Caco-2 (cell line): ENCODE data around the gene FARP1. TPM values are rescaled to one million over a fixed set of nuclear protein-coding genes. Genes with fewer than 3 reads are reported as not detected.

Source experiments
- BruUV-seq: library from RNA; stranded (reverse); fragments of 400-500 nt; replicated peaks from 2 replicates; lab custom pipeline; 2021; lab: Mats Ljungman, UMichigan
- CTCF ChIA-PET: fragments of 300-600 bp; sonication (Branson Sonifier 250); formaldehyde crosslinking; loops from one replicate; lab custom pipeline; 2022; ENCODE audit warnings: antibody characterized with exemption; lab: Charles Lee
- POLR2A ChIA-PET: fragments of 300-600 bp; sonication (Branson Sonifier 250); formaldehyde crosslinking; loops from one replicate; lab custom pipeline; 2022; ENCODE audit warnings: antibody characterized with exemption; lab: Charles Lee
- DNase-seq, 2 experiments: peaks; one replicate each; pipeline versions ENCODE4 v3.0.0 to v3.0.0-alpha.2; 2020 to 2022
- H3K27me3 ChIP-seq: replicated peaks from 2 replicates; pipeline ENCODE4 v1.6.0; 2011; ENCODE audit warnings: low read length; ENCODE audit not compliant: control insufficient read depth, insufficient read depth
- H3K36me3 ChIP-seq: 2 replicates; pipeline ENCODE4 v1.5.1; 2011; ENCODE audit warnings: low read length; ENCODE audit not compliant: control insufficient read depth, insufficient read depth
- H3K4me1 ChIP-seq: fragments of 250-450 bp; sonication (Bioruptor Pico); 2 replicates; pipeline ENCODE4 v1.5.1; 2020; ENCODE audit warnings: mild to moderate bottlenecking
- H3K4me3 ChIP-seq: 2 replicates; pipeline ENCODE4 v1.5.1; 2011; ENCODE audit warnings: low read depth, mild to moderate bottlenecking, control low read depth, low read length
- H3K9me3 ChIP-seq: fragments of 250-450 bp; sonication (Bioruptor Pico); 2 replicates; pipeline ENCODE4 v1.5.1; 2020; ENCODE audit warnings: mild to moderate bottlenecking, moderate library complexity
- H3K27ac Mint-ChIP-seq: one replicate; pipeline ENCODE4 v1.8.0; 2022; ENCODE audit warnings: mixed read lengths; ENCODE audit not compliant: unreplicated experiment
- H3K27me3 Mint-ChIP-seq: one replicate; pipeline ENCODE4 v1.8.0; 2022; ENCODE audit warnings: mixed read lengths; ENCODE audit not compliant: insufficient read depth, unreplicated experiment
- H3K36me3 Mint-ChIP-seq: one replicate; pipeline ENCODE4 v1.8.0; 2022; ENCODE audit warnings: mild to moderate bottlenecking, mixed read lengths; ENCODE audit not compliant: insufficient read depth, unreplicated experiment
- H3K4me1 Mint-ChIP-seq: one replicate; pipeline ENCODE4 v1.8.0; 2022; ENCODE audit warnings: low read depth, mixed read lengths; ENCODE audit not compliant: unreplicated experiment
- H3K4me3 Mint-ChIP-seq: one replicate; pipeline ENCODE4 v1.8.0; 2022; ENCODE audit warnings: mild to moderate bottlenecking, moderate library complexity, mixed read lengths; ENCODE audit not compliant: unreplicated experiment
- H3K9me3 Mint-ChIP-seq: one replicate; pipeline ENCODE4 v1.8.0; 2022; ENCODE audit warnings: mixed read lengths; ENCODE audit not compliant: unreplicated experiment
- CTCF ChIP-seq, 2 experiments: fragments of 200-600 bp in 1 of 2; IDR thresholded peaks; 1 replicate in 1 of 2; 2 replicates in 1 of 2; pipeline versions ENCODE4 v1.5.1 to v1.8.0; 2011 to 2022; ENCODE audit warnings: antibody characterized with exemption in 1 of 2, control low read depth in 1 of 2, inconsistent platforms in 1 of 2, low read depth in 1 of 2, low read length in 1 of 2, mild to moderate bottlenecking in 1 of 2, moderate library complexity in 1 of 2; ENCODE audit not compliant: insufficient read depth in 1 of 2, severe bottlenecking in 1 of 2, unreplicated experiment in 1 of 2
- intact Hi-C: fragments of 100-400 bp; cut with micrococcal nuclease; formaldehyde crosslinking; loops from one replicate; pipeline ENCODE4 v1.10.0; 2022; ENCODE audit not compliant: unreplicated experiment
- total RNA-seq: library from RNA; stranded (reverse); gene quantifications from 2 replicates; pipeline ENCODE4 v1.2.3, GENCODE V29; 2022

The FARP1 gene
- total RNA-seq, 1 experiment from 2014 or later = 189 TPM

GRCh38 chr13:98401934-98402333, 259.0 kb downstream of the FARP1 start:
- ChIA-PET CTCF (no interaction called here), POLR2A (no interaction called here)
- BruUV-seq = no TSS peak
- H3K9me3 ChIP-seq = no peaks in the 10 kb centered on the region
- H3K4me3 Mint-ChIP-seq = no peak overlapping the region
- no peak for DNase-seq
- H3K36me3 Mint-ChIP-seq = peaks cover 46% of the 10 kb centered on the region
- no peaks in the 10 kb centered on the region for H3K9me3 Mint-ChIP-seq
- intact Hi-C loops = no loop called here
- no peaks in the 10 kb centered on the region for H3K27me3 ChIP-seq
- peaks cover 8% of the 10 kb centered on the region for H3K4me1 ChIP-seq
- no peak overlapping the region for H3K27ac Mint-ChIP-seq
- TF ChIP-seq CTCF (IDR thresholded peaks at IDR 0.05; ENCODE audit: insufficient read depth in 1 of 2, low read depth in 1 of 2, low read length in 1 of 2, severe bottlenecking in 1 of 2, unreplicated experiment in 1 of 2) = no peak
- H3K4me3 ChIP-seq = no peak overlapping the region
- H3K4me1 Mint-ChIP-seq = no peaks in the 10 kb centered on the region
- H3K36me3 ChIP-seq = no peaks in the 10 kb centered on the region; the same call in 1 of the 2 replicates
- no peaks in the 10 kb centered on the region for H3K27me3 Mint-ChIP-seq

GRCh38 chr13:98403076-98403475, 260.2 kb downstream of the FARP1 start:
- no peaks in the 10 kb centered on the region for H3K4me1 Mint-ChIP-seq
- CTCF ChIA-PET = no interaction called here

GRCh38 chr13:98405107-98405571, 262.2 kb downstream of the FARP1 start:
- Mint-ChIP-seq H3K27ac (no peak overlapping the region), H3K4me1 (no peaks in the 10 kb centered on the region), H3K9me3 (no peaks in the 10 kb centered on the region), H3K4me3 (no peak overlapping the region), H3K27me3 (no peaks in the 10 kb centered on the region), H3K36me3 (peaks cover 53% of the 10 kb centered on the region)
- Histone ChIP-seq H3K4me3 (no peak overlapping the region), H3K4me1 (peaks cover 7% of the 10 kb centered on the region), H3K9me3 (no peaks in the 10 kb centered on the region), H3K36me3 (no peaks in the 10 kb centered on the region; the same call in 1 of the 2 replicates), H3K27me3 (no peaks in the 10 kb centered on the region)
- intact Hi-C loops = no loop called here
- no peak for TF ChIP-seq CTCF (IDR thresholded peaks at IDR 0.05; ENCODE audit: insufficient read depth in 1 of 2, low read depth in 1 of 2, low read length in 1 of 2, severe bottlenecking in 1 of 2, unreplicated experiment in 1 of 2)
- ChIA-PET CTCF (interaction anchor here (1.0 to 1.4 kb wide), 2 partner anchors 11 to 26 kb away, joined by 4 to 7 read pairs; no protein-coding TSS in a partner anchor), POLR2A (no interaction called here)
- BruUV-seq = no TSS peak
- DNase-seq = peak in 1 of 2 experiments; percentile 16

More at GRCh38 chr13:98403076-98403475, 260.2 kb downstream of the FARP1 start:
- Histone ChIP-seq H3K27me3 (no peaks in the 10 kb centered on the region), H3K4me1 (peaks cover 8% of the 10 kb centered on the region), H3K36me3 (no peaks in the 10 kb centered on the region; the same call in 1 of the 2 replicates), H3K9me3 (no peaks in the 10 kb centered on the region), H3K4me3 (no peak overlapping the region)
- no peak overlapping the region for H3K4me3 Mint-ChIP-seq
- no peaks in the 10 kb centered on the region for H3K9me3 Mint-ChIP-seq
- no peak overlapping the region for H3K27ac Mint-ChIP-seq
- POLR2A ChIA-PET = no interaction called here
- intact Hi-C loops = no loop called here
- no peak for TF ChIP-seq CTCF (IDR thresholded peaks at IDR 0.05; ENCODE audit: insufficient read depth in 1 of 2, low read depth in 1 of 2, low read length in 1 of 2, severe bottlenecking in 1 of 2, unreplicated experiment in 1 of 2)
- H3K27me3 Mint-ChIP-seq = no peaks in the 10 kb centered on the region
- no peak for DNase-seq
- peaks cover 53% of the 10 kb centered on the region for H3K36me3 Mint-ChIP-seq
- no TSS peak for BruUV-seq
